Epidermal melanocyte (primary cell): ENCODE measurements around the gene NCLN.
A peak's percentile ranks its signal among the peaks of the same experiment; 100 is the strongest.
"Not testable (repeated sequence)": the region's sequence is repeated elsewhere in the genome, so short reads cannot be mapped to it uniquely, and the experiment has no call there.

Experiments used
- DNase-seq: peaks from one replicate; pipeline ENCODE4 v3.0.0; 2011; ENCODE audit warnings: low spot score; ENCODE audit not compliant: insufficient read length

NCLN gene

GRCh38 chr19:3154957-3155736 lies 30.6 kb upstream of the NCLN start:
- DNase-seq, result peak; percentile 53

DNA sequence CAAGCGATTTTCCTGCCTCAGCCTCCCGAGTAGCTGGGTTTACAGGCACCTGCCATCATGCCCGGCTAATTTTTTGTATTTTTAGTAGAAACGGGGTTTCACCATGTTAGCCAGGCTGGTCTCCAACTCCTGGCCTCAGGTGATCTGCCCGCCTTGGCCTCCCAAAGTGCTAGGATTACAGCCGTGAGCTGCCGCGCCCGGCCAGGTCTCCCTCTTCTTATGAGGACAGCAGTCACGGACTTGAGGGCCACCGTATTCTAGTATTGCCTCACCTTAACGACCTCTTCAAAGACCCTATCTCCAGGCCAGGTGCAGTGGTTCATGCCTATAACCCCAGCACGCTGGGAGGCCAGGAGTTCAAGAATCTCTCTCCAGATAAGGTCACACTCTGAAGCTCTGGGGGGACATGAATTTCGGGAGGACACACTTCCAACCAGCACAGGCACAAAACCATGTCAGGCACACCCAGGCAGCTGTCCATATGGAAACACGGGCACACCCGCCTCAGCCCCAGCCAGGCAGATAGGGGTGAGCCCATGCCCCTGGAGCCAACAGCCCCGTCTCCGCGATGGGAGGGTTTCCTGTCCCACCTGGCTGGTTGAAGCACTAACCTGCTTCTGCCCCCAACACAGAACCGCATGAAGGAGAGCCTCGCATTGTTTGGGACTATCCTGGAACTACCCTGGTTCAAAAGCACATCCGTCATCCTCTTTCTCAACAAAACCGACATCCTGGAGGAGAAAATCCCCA lies 28.5 kb upstream of the NCLN start:
- DNase-seq, result no peak

DNA sequence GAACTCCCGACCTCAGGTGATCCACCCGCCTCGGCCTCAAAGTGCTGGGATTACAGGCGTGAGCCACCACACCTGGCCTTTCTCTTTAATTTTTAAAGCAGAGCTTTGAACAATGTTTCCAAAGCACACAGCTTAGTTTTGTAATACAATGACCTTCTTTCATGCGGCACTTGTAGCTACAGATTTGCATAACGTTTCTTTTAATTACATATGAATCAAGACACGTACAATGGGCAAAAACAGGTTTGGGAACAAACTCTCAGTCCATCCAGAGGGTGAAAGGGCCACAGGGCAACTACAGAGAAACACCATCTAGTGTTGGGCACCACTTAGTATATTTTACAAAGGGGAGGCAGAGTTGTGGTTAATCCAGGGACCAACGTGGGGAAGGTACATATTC lies 26.2 kb upstream of the NCLN start:
- no peak for DNase-seq

DNA sequence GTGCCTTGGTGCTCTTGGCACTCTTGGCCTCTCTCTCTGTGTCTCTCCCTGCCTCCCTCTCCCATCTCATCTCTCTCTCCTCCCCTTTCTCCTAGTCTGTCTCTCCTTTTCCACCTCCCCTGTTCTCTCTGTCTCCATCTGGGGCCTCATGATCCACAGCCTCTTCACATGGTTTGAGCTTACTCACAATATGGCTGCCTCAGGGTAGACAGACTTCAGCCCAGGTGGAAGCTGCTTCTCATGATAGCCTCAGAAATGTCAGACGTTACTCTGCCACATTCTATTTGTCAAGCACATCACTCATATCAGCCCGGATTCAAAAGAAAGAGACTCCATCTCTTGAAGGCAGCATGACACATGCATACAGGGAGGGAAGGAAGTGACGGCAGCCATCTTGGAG lies 25.5 kb upstream of the NCLN start:
- no peak for DNase-seq

DNA sequence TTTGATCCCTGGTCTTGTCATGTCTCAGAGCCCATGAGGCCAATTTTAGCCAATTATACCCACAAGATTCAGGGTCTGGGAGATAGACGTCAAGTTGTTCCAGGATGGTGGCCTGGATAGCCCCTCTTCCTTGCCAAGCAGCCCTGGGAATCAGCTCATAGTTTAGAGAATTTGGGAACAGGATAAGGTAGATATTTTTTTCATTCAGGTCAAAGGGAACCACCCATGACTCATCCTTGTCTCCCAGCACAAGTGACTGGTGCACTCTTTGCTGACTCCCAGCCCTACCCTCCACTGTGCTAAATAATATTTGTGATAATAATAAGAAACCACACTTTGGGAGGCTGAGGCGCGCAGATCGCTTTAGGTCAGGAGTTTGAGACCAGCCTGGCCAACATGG lies 24.3 kb upstream of the NCLN start:
- DNase-seq, result no peak

- DNase-seq, result no peak
Measured at GRCh38 chr19:3162418-3163229, 23.1 kb upstream of the NCLN start.

GRCh38 chr19:3163230-3163886 lies 22.4 kb upstream of the NCLN start:
- peak; percentile 89 for DNase-seq

GRCh38 chr19:3163943-3164342 lies 21.8 kb upstream of the NCLN start:
- no peak for DNase-seq

DNA sequence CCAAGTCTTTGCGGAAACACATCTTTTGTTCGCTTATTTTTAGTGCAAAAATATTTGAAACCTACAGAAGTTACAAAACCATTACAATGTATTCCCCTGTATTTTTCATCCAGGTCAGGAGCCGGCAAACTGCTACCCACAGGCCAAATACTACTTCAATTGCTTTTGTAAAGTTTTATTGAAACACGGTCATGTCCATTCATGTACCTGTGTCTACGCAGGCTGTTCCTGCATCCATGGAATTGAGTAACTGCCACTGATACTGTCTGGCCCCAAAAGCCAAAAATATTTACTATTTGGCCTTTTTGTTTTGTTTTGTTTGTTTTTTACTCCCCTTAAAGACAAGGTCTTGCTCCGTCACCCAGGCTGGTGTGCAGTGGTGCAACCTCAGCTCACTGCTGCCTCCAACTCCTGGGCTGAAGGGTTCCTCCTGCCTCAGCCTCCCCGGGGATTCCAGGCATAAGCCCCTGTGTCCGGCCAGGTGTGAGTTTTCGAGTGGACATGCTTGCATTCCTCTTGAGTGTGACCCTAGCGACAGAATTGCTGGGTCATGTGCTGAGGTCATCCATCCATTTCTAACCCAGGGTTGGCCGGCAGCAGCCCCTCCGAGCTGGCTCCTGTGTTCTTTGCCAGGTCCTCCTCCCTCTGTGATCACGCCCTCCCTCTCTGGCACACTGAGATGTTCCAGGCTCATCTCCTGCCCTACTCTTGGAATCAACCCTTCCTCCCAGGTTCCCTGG lies 18.0 kb upstream of the NCLN start:
- no peak for DNase-seq

GRCh38 chr19:3171894-3172672 lies 13.6 kb upstream of the NCLN start:
- no peak for DNase-seq

DNA sequence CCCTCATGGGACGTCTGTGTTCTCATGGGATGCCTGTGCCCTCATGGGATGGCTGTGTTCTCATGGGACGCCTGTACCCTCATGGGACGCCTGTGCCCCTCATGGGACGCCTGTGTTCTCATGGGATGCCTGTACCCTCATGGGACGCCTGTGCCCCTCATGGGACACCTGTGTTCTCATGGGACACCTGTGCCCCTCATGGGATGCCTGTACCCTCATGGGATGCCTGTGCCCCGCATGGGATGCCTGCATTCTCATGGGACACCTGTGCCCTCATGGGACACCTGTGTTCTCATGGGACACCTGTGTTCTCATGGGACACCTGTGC lies 13.1 kb upstream of the NCLN start:
- DNase-seq, result not testable (repeated sequence)

- DNase-seq, result no peak
Measured at GRCh38 chr19:3175781-3176714, 9.7 kb upstream of the NCLN start.

GRCh38 chr19:3176715-3177501 lies 8.8 kb upstream of the NCLN start:
- DNase-seq, result no peak

DNA sequence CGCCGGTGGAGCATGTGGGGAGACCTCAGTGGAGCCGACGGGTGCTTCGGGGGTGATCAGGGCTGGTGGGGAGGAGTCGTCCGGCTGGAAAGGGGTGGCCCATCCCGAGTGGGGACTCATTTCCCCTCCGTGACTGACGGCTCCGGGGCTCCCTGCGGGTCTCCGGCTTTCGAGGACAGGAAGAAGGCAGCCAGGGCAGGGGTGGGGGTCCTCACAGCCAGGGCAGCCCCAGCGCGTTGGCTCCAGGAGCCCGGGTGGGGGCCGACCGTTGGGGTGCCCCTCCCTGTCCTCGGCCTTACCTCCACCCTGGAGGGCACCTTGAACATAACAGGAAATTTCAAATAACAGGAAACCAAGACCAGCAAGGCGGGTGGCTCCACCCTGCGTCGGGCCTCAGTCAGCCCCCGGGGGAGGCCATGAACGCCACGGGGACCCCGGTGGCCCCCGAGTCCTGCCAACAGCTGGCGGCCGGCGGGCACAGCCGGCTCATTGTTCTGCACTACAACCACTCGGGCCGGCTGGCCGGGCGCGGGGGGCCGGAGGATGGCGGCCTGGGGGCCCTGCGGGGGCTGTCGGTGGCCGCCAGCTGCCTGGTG lies 7.3 kb upstream of the NCLN start, which contains the start of gene S1PR4:
Gene S1PR4, plus strand, starts transcription at position 393 of the 596 bp plus-strand sequence. Its CDS starts 24 bp downstream, at position 417.
- DNase-seq, result no peak

GRCh38 chr19:3178973-3179738 lies 6.6 kb upstream of the NCLN start:
- no peak for DNase-seq

GRCh38 chr19:3179739-3180293 lies 5.9 kb upstream of the NCLN start:
- DNase-seq, result no peak
